Stimulated activated CD8-positive, alpha-beta memory T cell treated with anti-CD3 and anti-CD28 coated beads, Interleukin-4, amount 100 ng/mL, for 24 hours (primary cell): ENCODE measurements around the gene SERTM2.
"Not testable (repeated sequence)": the region's sequence is repeated elsewhere in the genome, so short reads cannot be mapped to it uniquely, and the experiment has no call there.

Experiments used
- DNase-seq: peaks from one replicate; pipeline ENCODE4 v3.0.0-alpha.2; 2020; ENCODE audit warnings: low read depth

The SERTM2 gene

DNA sequence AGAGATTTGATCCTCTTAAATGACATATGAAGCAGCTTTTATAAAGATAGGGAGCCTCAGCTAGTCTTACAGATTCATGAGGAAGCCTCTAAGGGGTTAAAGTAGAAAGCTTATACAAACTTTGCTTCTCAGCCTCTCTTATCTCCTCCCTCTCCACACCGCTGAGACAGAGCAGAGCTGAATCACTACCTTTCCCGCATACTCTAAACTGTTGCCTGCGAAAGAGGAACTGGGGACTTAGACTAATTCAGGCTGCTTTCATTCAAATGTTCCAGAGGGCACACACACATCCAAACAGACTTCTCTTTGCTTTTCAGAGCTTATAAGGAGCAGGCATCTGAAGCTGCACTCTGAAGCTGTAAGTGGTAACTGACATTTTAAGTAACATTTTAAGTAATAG is at the start of gene SERTM2:
Gene SERTM2 (plus strand): TSS at position 169 of the 400 bp plus-strand sequence. CDS start 7,213 bp downstream, outside the sequence.
- no peak for DNase-seq

DNA sequence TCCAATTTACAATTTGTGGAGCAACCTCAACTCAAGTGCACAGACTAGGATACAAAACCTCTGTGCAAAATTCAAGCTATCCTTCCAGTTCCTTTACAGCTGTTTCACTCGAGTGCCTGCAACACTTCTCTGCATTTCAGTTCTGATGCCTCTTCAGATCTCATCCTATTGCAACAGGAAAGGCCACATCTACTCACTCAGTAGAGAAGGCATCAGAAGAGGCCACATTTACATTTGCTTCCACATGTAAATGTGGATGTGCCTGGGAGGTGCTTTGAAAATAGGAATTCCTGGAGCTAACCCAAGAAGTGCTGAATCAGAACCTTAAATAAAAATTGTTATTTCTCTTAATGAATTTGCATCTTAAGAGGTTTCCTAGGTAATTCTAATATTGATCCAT is 45.8 kb upstream of the SERTM2 start:
- no peak for DNase-seq

DNA sequence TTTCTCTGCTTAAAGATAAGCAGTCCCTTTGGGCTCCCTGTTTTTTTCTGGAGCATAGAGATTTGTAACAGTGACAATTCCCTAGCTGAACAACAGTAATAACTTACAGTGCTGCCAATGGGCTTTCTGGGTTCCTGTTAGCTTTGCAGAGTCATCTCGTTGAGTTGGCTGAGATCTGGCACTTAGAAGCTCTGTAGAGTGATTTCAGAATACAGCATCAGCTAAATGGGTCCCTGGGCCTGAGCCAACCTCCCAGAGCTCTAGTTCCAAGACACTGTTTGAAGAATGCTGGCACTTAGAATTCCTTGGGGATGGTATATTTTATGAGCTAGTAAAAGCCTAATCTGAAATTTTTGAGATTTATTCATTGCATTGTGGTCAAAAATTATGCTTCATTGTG is 43.5 kb upstream of the SERTM2 start:
- DNase-seq: no peak

DNA sequence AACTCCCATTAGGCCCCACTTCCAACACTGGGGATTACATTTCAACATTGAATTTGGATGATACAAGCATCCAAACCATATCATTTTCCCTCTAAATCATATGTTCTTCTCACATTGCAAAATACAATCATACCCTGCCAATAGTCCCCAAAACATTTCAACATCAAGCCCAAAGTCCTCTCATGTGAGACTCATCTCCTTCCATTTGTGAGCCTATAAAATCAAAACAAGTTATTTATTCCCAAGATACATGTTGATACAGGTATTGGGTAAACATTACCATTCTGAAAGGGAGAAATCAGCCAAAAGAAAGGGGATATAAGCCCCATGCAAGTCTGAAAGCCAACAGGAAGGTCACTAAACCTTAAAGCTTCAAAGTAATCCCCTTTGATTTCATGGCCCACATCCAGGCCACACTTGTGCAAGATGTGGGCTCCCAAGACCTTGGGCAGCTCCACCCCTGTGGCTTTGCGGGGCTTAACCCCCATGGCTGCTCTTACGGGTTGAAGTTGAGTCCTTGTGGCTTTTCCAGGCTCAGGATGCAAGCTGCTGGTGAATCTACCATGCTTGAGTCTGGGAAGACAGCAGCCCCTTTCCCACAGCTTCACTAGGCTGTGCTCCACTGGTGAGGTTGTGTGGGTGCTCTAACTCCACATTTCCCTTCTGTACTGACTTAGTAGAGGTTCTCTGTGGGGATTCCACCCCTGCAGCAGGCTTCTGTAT is 40.6 kb upstream of the SERTM2 start:
- no peak for DNase-seq

DNA sequence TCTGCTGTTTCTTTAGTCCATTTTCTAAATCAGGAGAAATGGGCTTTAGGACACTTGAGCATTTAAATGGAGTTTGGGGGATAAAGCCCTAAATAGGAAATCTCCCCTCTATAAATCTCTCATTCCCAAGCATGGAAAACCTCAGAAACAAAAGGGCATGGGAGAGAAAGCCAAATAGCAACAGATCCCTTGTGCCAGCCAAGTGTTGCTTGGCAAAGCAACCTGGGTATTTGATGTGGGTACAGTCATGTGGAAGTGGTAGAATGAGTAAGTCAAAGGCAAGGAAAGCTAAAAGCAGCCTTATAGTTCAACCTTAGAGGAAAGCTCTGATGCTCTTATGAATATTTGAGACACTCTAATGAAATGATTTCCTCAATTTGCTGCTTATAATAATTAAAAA is 29.5 kb upstream of the SERTM2 start:
- no peak for DNase-seq

DNA sequence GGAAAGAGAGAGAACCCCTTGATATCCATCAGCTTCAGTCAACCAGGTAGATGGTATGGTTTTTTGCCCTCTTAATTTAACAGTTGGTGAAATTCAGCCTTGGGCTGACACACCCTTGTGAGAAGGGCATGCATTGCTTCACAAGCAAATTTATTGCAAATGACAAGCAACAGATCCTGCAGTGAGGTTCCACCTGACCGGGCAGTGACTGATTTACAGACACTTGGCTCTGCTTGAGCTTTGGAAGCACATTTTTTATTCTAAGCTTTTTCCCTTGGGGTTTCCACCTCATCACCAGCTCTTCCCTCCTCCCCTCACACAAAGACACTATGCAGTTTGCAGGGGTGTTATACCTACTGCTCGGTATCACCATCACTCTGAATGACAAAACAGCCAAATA is 28.3 kb upstream of the SERTM2 start:
- no peak for DNase-seq

DNA sequence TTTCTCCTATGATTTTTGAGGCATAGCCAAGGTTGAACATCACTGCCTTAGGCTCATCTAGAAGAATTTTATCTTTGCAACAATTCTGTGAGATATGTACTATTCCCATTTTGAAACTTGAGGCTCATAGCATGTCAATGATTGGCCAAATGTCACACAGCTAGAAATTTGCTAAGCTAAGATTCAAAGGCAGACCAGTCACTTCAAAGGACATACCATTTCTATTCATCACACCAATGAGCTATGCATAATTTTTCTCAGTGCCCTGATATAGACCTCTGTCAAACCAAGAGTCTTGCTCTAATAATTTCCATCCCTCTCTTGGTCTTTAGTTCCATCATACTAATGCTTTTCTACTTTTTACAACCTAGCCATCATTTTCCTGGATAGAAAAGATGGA is 27.6 kb upstream of the SERTM2 start:
- DNase-seq: no peak

DNA sequence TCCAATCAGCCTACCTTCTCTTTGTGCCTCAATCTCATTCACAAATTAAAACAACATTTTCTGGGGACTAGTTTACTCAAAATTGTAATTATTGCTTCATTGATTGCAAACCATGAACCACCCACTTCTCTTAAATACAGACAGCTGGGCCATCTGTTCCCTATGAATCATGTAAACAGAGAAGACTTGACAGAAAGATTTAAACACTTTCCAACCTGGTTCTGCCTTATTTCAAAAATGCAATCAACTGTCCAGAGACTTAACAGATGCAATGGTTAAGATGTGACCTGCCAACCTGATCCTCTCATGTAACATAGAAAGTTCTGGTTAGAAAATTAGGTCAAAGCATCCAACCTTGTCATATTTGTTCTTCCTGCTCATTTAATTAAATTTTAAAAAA is 20.8 kb upstream of the SERTM2 start:
- DNase-seq: no peak

DNA sequence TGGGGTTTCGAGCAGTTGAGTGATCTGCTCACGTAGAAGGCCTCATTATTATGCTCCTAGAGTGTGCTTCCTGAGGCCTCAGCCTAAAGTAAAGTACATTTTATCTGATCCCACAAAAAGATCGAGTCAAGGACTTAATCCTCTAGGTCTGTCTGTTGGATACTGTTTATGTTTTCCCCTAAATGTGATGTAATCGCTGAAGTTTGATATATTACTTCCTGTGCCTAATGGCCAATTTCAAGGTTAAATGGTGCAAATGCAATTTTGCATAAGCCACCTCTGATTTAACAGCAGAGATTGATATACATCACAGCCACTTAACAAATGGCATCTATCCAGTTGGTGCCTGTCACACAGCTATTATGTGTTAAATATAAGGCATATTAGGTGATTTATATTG is 19.4 kb upstream of the SERTM2 start:
- DNase-seq: no peak

DNA sequence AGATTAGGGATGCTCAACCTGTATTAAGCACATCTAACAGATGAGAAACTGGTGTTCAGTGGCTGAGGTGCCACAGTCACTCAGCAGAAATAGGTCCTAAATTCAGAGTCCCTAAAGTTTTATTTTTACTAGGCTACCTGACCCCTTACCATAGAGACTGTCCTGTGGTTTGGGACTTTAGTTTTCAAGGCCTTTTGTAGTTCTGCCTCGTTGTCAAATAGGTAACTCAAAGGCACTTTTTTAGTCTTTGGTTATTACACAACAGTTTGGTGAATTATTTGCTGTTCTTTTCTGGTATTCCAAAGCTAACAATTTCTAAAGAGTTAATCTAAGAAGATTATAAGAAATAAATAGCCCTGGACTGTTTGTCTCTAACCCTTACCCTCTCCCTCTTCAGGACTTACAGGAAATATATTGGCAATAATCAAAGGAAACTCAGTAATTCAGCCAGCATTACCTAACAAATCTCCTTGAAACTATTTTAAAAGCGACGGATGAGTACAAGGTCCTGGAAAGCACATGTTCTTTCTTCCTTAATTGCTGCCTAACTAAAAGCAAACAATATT is 12.8 kb upstream of the SERTM2 start:
- DNase-seq: no peak

DNA sequence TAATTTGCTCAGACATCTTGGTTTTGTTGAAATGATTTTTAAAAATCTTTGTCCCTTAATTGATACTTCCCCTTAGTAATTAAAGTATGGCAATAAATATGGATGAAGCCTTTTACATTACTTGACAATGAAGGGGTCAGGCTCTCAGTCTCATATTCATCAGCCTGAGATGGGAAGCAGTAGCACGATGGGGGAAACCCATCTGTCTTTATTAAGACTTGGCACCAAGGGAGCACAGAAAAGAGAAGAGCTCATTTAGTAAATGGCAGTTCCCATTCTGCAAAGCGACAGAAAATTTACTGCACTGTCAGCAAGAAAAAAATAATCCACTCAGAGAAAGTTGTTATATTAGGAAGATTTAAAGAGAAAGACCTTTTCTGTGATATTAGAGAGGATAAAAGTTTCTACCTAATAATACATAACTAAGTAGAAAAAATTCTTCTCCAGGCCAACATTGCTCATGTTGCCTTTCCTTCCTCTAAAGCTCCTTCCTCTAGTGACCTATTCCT is 7.9 kb upstream of the SERTM2 start:
- no peak for DNase-seq

DNA sequence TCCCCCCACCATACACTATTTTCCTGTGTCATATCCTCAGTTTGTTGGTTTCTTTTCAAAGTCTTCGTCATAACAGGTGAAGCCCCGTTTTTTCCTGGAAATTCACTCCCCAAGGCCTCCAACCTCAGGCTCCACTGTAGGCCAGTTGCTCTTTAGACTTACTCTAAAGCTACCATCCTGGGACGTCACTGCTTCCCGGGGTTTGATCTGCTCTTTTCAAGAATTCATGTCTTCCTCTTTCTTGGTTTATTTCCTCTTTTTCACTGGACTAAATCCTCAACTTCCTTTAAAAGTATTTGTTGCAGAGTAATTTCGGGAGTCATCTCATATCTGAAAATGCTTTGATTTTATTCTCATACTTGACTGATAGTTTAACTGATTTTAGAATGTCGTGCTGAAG is 6.5 kb upstream of the SERTM2 start:
- DNase-seq: no peak

DNA sequence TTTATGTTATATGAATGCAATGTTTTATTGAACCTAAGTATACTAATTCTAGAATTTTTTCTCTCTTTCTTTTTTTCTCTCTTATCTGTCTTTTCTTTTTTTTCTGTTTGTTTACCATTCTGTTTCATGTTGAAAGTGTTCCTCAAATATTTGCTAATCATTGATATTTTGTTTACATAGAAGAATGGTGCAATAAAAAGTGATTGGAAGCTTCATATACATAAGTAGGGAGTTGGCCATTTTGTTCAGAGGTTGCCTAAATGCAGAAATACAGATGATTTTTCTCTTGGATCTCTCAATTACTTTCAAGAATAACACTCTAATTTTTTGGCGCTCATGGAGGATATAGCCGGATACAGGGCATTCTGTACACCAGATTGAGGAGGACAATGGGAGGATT is 5.7 kb upstream of the SERTM2 start:
- DNase-seq: no peak

DNA sequence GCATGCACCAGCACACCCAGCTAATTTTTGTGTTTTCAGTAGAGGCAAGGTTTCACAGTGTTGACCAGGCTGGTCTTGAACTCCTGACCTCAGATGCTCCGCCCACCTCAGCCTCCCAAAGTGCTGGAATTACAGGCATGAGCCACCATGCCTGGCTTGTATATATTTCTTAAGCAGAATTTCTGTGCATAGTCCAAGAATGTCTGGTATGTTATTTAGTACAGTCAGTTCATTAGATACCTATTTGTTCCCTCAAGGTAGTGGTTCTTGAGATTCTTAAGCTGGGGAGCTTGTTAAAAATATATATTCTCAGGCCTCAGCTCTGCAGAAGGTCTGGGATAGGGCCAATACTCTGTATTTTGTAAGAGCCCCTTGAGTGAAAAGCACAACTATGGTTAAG is 4.6 kb upstream of the SERTM2 start:
- DNase-seq: no peak

DNA sequence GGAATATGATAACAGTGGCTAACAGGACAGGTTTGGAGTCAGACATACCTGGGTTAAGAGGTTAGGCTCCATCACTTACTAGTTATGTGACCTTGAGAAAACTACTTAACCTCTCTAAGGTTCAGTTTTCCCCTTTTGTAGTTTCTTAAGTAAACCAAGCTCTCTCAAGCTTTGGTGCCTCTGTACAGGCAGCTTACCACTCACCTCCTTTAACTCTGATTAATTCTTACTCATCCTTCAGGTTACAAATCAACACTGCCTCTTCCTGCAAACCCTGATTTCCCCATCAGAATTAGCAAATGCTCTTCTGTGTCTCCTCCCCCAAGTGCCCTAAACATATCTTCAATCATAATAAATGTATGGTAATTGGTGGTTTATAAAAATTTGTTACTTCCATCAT is 3.5 kb upstream of the SERTM2 start:
- no peak for DNase-seq

DNA sequence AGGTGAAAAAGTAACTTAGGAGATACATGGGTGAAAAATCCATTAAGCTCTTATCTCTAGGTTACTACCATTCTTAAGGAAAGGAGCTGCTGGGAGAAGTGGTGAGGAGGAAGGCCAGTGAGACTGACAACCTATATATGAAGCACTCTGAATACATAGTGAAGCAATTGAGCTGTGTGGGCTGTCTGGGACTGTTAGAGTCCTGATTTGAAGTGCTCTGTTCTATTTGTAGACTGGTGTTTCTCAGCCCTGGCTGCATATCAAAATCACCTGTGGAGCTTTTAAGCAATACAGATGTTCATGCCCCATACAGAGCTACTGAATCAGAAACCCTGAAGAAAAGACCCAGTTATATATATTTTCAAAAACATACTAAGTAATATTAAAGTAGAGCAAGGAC is 3.9 kb downstream of the SERTM2 start:
- DNase-seq: no peak

DNA sequence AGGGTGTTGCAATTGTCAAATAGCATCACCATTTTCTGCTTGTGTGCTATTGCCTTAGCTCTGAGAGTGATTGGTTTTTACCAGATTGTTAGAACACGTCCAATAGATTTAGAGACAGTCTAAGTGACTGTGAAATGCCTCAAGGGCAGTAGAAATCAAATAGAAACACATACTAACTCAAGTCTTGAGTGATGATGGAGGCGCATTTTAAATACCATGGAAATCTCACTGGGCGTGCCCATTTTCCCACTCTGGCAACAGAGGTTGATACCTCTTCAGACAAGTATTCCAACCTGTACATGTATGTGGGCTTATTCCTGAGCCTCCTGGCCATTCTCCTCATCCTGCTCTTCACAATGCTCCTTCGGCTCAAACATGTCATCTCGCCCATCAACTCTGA is 7.2 kb downstream of the SERTM2 start:
- DNase-seq: no peak

DNA sequence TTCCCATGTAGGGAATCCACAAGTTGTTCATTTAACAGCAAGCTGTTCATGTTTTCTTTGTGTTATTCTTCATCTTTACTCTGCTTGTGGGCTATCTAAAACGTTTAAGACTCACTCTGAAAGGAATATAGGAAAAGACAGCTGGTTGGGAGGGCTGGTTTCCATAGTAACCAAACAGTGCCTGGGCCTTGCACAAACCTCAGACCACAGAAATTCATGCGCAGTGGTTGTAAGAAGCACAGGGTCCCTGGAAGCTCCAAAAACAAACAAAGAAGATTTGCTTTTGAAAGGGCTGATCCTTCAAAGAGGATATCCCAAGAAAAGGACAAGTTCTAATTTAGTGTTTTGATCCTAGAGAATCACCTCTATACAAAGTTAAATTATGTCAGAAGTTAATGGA is 7.8 kb downstream of the SERTM2 start:
- DNase-seq: no peak

DNA sequence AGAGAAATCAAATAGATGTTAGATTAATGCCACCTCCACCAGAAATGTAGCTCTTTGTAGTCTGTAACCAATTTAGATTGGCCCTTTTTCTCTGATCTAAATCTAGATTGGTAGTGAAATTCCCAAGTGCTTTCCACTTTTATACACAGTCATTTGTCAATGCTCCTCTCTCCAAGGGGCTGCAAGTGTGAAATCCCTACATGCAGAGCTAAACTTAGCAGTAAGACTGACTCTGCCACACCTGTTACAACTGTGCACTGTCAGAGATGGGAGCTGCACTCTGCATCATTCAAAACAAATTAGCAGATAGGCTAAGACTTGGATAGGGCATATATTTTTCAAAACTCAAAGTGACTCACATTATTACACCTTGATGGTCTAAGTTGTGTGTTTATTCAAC is 9.1 kb downstream of the SERTM2 start:
- DNase-seq: no peak

DNA sequence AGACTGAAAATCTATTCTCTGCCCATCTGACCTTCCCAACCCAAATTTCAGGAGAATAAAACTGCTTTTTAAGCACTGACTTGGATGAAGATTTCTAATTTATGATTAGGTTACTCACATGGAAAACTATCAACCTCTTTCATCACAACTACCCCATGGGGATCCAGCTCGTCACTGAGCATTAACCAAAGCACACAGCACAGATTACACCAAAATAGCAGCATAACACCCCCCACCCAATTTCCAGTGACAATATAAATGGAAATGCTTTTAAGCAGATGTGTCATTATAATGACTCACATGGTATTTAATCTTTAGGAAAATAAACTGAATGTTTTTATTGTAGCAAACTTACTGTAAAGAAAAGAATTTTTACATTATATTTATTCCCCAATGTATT is 9.7 kb downstream of the SERTM2 start:
- DNase-seq: no peak

DNA sequence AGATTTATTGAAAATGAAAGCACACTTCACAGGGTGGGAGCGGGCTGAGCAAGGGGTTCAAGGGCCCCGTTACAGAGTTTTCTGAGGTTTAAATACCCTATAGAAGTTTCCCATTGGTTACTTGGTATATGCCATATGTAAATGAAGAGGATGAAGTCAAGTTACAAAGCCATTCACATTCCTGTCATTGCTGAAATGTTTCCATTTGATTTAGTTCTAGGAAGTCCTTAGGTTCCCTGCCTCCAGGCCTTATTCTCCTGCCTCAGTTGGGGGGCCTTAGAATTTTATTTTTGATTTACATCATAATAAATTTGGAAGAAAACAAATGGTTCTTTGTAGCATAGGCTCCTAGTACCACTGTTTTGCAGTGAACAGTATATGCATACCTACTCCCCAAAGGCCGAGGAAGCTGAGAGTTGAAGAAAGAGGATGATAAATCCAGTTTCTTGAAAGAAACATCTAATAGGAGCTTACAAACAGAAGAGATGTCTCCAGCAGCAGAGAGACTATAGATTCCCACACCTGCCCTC is 31.8 kb downstream of the SERTM2 start:
- DNase-seq: no peak

DNA sequence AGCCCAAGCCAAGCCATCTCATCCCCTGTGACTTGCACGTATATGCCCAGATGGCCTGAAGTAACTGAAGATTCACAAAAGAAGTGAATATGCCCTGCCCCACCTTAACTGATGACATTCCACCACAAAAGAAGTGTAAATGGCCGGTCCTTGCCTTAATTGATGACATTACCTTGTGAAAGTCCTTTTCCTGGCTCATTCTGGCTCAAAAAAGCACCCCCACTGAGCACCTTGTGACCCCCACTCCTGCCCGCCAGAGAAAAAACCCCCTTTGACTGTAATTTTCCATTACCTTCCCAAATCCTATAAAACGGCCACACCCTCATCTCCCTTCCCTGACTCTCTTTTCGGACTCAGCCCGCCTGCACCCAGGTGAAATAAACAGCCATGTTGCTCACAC is 37.8 kb downstream of the SERTM2 start:
- not testable (repeated sequence) for DNase-seq

DNA sequence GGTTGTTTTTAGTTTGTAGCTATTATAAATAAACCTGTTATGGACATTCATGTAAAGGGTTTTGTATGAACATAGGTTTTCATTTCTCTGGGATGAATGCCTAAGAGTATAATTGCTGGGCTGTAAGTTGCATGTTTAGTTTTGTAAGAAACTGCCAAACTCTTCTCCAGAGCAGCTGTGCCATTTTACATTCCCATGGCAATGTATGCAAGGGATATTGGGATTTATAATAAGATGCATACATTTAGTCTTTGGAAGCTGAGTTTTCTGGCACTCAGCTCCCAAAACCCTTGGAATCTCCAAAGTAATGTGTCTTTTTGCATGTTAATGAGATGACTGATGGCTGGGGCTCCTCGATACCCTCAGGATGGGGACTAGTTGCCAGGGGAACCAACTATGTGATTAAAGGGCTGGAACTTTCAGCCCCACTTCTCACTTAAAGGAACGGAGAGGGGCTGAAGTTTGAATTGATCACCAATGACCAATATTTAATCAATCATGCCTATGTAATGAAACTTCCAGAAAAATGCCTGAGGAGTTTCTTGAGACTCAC is 44.0 kb downstream of the SERTM2 start:
- no peak for DNase-seq

DNA sequence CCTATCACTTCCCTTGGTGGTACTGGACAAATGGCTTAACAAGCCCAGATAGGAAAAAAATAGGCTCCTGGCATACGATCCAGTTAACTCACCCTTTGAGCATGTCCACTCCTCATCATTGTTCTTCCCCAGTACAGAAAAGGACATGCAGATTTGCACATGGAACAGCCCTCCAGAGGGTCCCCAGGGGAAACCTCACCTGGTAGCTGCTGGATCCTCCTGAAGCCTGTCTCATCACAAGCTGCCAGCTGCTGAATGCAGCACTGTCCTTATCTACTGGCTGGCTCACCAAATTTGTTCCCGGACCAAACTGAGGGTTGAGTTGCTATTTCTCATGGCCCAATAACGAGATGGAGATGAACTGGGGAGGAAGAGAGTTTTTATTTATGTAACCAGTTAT is 49.4 kb downstream of the SERTM2 start:
- no peak for DNase-seq
